Stimulated activated CD4-positive, alpha-beta T cell treated with anti-CD3 and anti-CD28 coated beads, Interleukin-4, amount 100 ng/mL, for 1 hour (primary cell): ENCODE results near the gene LRRC4C.

ENCODE experiments used
- DNase-seq: peaks from one replicate; pipeline ENCODE4 v3.0.0-alpha.2; 2020

Gene LRRC4C

DNA sequence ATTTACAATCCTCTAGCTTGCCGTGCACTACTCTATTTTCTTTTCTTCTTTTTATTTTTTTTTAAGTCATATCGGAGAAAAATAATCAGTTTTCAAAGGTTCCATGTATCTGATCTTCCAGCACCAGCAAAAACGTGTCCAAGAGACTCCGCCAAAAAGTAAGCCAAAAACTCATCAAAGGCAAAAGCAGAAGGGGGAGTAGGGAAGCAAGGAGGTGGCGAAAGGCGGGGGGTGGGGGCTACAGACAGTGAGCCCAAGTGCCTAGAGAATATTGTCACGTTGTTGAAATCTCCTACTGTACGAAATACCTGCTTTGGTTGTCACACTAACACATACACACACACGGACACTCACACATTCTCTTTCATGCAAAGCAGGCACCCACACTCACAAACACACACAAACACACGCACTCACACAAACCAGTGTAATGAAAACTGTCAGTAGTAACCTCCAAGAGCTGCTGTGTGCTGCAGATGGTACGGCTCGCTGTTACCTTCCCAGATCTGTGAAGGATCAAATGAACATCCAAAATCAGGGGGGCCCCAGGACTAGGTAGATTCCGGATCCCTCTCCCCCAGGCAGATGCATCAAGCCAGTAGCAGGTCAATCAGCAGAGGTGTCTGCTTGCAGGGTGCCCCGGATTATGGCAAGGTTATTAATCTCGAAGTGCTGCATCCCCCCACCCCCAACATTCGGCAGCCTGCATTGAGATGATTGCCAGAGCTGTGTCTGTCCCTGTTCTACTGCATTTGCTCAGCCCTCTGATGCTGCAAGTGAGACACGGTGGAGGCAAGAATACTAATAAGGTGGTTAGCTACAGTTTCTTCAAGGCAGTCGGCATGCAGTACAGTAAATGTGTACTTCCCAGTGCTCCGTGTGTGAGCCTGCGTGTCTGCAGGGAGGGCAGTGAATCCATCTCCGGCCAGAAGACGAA is at the start of gene LRRC4C:
Gene LRRC4C, minus strand, starts transcription at position 188 of the 937 bp plus-strand sequence.
- no peak for DNase-seq

DNA sequence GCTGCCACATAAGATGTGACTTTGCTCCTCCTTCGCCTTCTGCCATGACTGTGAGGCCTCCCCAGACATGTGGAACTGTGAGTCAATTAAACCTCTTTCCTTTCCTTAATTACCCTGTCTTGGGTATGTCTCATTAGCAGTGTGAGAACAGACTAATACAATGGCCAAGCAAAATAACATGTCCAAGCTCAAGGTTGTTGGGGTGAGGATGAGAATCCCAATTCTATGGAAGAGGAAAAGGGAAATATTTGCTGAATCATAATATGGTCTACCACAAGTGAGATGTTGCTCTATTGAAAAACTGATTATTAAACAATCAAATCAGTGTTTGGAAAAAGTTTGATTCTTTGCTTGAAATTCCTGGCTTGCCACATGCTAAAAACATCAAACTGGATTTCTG is 48.7 kb upstream of the LRRC4C start:
- no peak for DNase-seq

DNA sequence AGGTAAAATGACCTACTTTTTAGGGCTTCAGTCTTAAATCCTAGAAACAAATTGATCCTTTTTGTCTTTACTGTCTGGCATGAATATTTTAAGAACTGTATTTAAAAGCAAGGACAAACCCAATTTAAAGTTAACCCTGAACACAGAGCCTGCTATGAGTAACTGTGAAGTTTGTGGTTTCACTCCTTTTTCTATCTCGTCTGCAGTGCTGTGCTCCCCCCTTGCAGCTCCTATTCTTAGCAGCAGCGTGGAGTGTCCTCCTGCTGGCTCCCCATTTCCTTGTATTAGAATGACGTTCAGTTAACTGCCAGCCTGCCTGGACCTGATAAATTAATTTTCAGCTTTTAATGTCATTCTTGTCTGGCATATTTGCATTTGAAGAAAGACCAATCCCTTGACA is 40.0 kb upstream of the LRRC4C start:
- no peak for DNase-seq

DNA sequence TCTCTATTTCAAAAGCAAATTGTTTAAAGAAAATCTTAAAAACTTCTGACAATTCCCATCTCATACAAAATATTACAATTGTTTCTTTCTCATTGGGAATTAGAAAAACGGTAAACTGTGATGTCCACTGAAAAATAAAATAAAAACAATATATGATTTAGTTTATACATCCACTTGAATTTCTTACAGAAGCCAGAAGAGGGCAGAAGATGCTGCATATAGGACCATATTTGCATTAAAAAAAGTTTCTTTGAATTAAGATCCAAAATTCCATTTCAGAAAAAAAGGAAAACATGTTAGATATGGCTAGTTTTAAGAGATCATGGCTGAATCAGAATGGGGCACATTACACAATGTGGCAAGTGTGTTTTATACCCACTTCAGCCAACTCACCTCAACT is 39.3 kb upstream of the LRRC4C start:
- no peak for DNase-seq

DNA sequence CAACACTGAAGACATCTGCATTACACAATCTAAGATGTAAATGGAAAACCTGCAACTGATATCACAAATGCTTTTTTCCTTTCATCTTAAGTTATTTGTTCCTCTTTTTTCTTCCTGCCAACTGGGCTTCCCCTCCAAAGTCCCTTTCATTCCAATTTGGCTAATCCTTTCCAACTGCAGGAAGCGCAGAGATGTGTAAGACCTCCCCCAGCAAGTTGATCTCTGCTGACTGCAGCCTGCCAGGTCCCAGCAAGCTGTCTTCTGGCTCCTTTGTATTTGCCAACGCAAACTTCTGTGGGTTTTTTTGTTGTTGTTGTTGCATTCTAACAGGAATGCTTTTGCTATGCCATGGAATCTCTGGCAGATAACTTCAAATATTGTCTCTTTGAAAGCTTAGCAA is 38.5 kb upstream of the LRRC4C start:
- no peak for DNase-seq

- DNase-seq = no peak
These were observed 35.3 kb upstream of the LRRC4C start for GRCh38 chr11:41494716-41495115.

- DNase-seq = no peak
These were observed 27.0 kb upstream of the LRRC4C start for GRCh38 chr11:41486424-41486823.

- no peak for DNase-seq
These were observed 24.5 kb upstream of the LRRC4C start for GRCh38 chr11:41483956-41484355.

GRCh38 chr11:41479179-41479578 is 19.7 kb upstream of the LRRC4C start:
- no peak for DNase-seq

DNA sequence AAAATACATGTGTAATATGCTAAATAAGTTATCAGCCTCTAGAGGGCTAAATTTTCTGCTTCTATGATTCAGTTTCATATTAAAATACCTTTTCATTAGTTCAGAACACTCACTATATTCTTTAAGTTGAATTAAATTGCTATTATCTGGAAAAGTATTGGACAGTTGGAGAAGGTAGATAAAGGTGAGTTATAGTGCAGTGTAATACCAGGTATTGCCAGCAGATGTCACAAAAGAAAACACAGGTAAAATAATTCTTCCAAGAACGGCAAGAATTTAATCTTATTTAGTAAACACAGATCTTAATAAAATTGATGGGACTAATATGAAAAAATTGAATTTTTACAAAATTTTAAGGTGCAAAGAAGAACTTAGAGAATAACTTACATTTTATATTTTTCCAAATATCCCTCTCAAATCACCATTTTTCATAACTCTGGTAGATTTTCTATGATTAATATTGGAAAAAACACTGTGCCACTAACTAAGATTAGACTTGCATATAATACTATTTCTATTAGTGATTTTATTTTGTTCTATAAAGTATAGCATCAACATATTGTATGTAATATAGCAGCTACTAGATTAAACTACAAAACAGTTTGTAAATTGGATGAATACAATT is 1.7 kb upstream of the LRRC4C start:
- no peak for DNase-seq

GRCh38 chr11:41458641-41459040 is 811 bp downstream of the LRRC4C start:
- DNase-seq = no peak

GRCh38 chr11:41458154-41458553 is 1.3 kb downstream of the LRRC4C start:
- no peak for DNase-seq

- DNase-seq = no peak
These were observed 2.0 kb downstream of the LRRC4C start for GRCh38 chr11:41457216-41458014.

- no peak for DNase-seq
These were observed 3.2 kb downstream of the LRRC4C start for GRCh38 chr11:41456269-41456668.

DNA sequence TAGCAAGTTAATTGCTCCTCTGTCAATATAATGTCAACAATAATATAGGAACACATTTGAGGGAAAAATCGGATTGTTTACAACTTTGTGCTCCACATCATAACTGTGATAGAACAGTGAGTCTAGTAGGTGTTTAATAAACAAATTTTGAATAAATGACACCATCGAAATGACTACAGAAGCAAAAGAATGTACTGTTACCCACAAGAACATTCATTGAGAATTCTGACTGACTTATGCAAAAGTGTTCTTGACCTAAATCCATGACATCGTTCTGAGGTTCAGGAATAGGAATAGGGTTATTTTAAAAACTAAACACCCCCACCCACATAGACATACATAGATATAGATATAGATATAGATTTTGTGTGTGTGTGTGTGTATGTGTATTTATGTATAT is 8.4 kb downstream of the LRRC4C start:
- no peak for DNase-seq

DNA sequence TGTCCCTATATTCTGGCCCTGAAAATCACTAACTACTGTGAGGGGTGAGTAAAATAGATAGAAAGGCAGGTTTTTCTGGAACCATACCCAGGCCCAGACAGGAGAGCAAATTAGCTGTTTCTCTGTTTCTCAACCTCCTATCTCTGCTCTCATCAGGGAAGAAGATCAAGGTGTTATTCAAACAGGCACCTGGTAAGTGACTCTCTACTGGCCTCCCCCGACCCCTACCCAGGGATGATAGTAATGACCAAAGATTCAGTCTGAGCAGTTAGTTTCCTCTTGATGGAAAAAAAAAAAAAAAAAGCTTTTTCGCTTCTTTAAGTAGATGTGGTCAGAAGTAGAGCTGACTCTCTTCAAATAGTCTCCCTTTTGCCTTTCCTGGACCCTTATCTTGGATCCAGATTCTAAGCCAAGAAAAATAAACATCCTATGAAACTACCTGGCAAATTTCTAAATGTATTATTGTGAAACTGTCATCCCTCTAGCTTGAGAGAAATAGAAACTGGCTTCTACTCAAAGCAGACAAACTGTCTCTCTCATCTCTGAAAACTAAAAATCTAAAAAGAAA is 9.9 kb downstream of the LRRC4C start:
- no peak for DNase-seq

- DNase-seq = no peak
These were observed 12.9 kb downstream of the LRRC4C start for GRCh38 chr11:41446566-41446965.

DNA sequence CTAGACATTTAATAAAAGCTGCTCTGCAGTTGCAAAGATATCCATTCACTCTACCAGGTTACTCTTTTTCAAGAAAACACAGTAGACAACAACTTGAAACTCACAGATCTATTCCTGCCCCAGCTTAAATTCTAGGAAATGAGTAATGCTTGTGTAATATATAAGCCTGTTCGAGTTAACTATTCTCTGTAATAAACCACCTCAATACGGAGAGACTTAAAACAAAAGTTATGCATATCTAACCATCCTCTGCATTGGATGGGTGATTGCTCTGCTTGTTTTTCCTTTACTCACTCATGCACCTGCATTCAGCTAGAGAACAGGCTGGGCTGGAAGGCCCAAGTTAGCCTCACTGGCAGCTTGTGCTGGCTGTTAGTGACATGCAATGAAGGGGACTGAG is 13.3 kb downstream of the LRRC4C start:
- DNase-seq = no peak

- no peak for DNase-seq
These were observed 22.4 kb downstream of the LRRC4C start for GRCh38 chr11:41437006-41437490.

GRCh38 chr11:41435531-41435930 is 23.9 kb downstream of the LRRC4C start:
- DNase-seq = no peak

DNA sequence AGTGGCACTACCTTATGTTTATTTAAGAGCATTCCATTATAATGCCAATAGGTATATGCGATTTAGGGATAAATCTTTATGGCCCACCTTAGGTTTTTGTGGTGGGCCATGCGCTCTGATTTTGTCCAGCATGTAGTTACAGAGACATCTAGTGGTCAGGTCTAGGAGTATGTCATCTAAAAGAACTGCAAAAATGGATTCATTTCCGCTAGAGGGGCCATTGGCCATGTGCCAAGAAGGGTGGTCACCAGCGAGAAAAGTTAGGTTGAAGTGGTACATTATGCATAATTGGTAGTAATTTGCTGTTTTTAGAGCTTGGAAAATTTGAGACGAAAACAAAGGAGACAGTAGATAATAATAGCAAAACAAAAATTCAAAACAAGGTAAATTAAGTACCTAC is 27.7 kb downstream of the LRRC4C start:
- DNase-seq = no peak

GRCh38 chr11:41419901-41420300 is 39.6 kb downstream of the LRRC4C start:
- no peak for DNase-seq
